ENCODE data around the gene MYRF.

The MYRF gene

GRCh38 chr11:61739413-61739812 lies 13.0 kb upstream of the MYRF start:
- Histone ChIP-seq H3K4me1 (ENCODE audit: insufficient read depth, low read length, poor library complexity, severe bottlenecking) (no peaks in the 10 kb centered on the region), H3K27me3 (ENCODE audit: insufficient read depth, low read length, poor library complexity, severe bottlenecking) (no peaks in the 10 kb centered on the region), H2AFZ (ENCODE audit: low read length) (no peak overlapping the region), H3F3A (ENCODE audit: low read depth) (no peaks in the 10 kb centered on the region), H3K9me3 (ENCODE audit: insufficient read depth, low read depth, low read length) (no peaks in the 10 kb centered on the region), H3K36me3 (ENCODE audit: insufficient read depth, low read length) (no peaks in the 10 kb centered on the region), H3K9ac (ENCODE audit: low read depth, low read length, poor library complexity, severe bottlenecking) (no peak overlapping the region), H3K79me2 (ENCODE audit: insufficient read depth, low read length) (no peaks in the 10 kb centered on the region), H3K9me2 (replicated peaks; ENCODE audit: low read depth, low read length) (no peaks in the 10 kb centered on the region), H3K4me3 (ENCODE audit: low read length, poor library complexity, severe bottlenecking) (no peak overlapping the region), H3K4me2 (ENCODE audit: low read depth, low read length, poor library complexity, severe bottlenecking) (no peak overlapping the region), H4K20me1 (ENCODE audit: insufficient read depth, low read length, poor library complexity, severe bottlenecking) (no peaks in the 10 kb centered on the region)
- TF ChIP-seq, protein P1, sequence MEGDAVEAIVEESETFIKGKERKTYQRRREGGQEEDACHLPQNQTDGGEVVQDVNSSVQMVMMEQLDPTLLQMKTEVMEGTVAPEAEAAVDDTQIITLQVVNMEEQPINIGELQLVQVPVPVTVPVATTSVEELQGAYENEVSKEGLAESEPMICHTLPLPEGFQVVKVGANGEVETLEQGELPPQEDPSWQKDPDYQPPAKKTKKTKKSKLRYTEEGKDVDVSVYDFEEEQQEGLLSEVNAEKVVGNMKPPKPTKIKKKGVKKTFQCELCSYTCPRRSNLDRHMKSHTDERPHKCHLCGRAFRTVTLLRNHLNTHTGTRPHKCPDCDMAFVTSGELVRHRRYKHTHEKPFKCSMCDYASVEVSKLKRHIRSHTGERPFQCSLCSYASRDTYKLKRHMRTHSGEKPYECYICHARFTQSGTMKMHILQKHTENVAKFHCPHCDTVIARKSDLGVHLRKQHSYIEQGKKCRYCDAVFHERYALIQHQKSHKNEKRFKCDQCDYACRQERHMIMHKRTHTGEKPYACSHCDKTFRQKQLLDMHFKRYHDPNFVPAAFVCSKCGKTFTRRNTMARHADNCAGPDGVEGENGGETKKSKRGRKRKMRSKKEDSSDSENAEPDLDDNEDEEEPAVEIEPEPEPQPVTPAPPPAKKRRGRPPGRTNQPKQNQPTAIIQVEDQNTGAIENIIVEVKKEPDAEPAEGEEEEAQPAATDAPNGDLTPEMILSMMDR (conservative IDR thresholded peaks at IDR 0.05; ENCODE audit: low read length), result no peak
- TF ChIP-seq EZH2phosphoT487 (IDR thresholded peaks at IDR 0.05; ENCODE audit: borderline replicate concordance), result no peak

DNA sequence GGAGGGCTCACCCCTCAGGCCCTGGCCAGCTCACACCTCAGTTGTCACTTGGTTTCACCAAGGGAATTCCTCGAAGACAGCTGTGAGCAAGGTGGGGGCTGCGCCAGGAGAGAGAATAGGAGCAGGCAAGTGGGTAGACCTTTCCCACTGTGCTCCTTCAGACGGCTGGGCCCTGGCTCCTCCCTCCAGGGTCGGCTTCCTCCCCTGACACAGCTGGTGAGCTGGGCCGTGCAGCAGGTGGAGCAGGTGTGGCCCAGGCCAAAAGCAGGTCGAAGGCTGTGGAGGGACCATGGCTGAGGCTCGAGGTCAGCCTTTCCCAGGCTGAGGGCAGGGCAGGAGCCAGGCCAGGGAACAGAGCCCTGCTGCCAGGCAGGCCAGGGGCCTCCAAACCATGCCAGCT lies 12.5 kb upstream of the MYRF start:
- H3K79me2 ChIP-seq (ENCODE audit: insufficient read depth, low read length), result no peaks in the 10 kb centered on the region
- no peaks in the 10 kb centered on the region for H3K9me2 ChIP-seq (replicated peaks; ENCODE audit: low read depth, low read length)
- no peak overlapping the region for H3K4me2 ChIP-seq (ENCODE audit: low read depth, low read length, poor library complexity, severe bottlenecking)
- H3K9me3 ChIP-seq (ENCODE audit: insufficient read depth, low read depth, low read length), result no peaks in the 10 kb centered on the region
- H3K27me3 ChIP-seq (ENCODE audit: insufficient read depth, low read length, poor library complexity, severe bottlenecking), result no peaks in the 10 kb centered on the region
- H4K20me1 ChIP-seq (ENCODE audit: insufficient read depth, low read length, poor library complexity, severe bottlenecking), result no peaks in the 10 kb centered on the region
- H3K4me3 ChIP-seq (ENCODE audit: low read length, poor library complexity, severe bottlenecking), result no peak overlapping the region
- no peaks in the 10 kb centered on the region for H3K36me3 ChIP-seq (ENCODE audit: insufficient read depth, low read length)
- no peak for TF ChIP-seq EZH2phosphoT487 (IDR thresholded peaks at IDR 0.05; ENCODE audit: borderline replicate concordance)
- TF ChIP-seq, protein P1 (conservative IDR thresholded peaks at IDR 0.05; ENCODE audit: low read length), result no peak
- no peak overlapping the region for H3K9ac ChIP-seq (ENCODE audit: low read depth, low read length, poor library complexity, severe bottlenecking)
- no peaks in the 10 kb centered on the region for H3F3A ChIP-seq (ENCODE audit: low read depth)
- H2AFZ ChIP-seq (ENCODE audit: low read length), result no peak overlapping the region
- H3K4me1 ChIP-seq (ENCODE audit: insufficient read depth, low read length, poor library complexity, severe bottlenecking), result no peaks in the 10 kb centered on the region

DNA sequence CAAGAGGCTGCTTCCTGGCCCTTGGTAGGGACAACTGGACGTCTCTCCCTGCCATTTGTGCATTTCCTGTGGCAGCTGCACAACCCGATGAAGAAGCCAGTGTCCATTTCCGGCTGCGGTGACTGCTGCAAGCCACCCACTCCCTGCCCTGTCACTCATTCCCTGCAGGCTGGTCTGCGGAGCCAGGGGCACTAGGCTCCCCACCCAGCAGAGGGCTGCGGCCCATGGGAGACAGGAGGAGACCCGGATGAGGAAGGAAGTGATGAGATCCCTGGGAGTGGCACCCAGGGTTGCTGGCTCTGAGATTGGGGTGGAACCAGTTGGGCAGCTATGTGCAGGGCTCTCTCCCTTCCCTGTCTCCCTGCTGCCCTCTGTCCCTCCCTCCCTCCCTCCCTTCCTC lies 10.0 kb upstream of the MYRF start:
- no peaks in the 10 kb centered on the region for H3K27me3 ChIP-seq (ENCODE audit: insufficient read depth, low read length, poor library complexity, severe bottlenecking)
- H3K4me2 ChIP-seq (ENCODE audit: low read depth, low read length, poor library complexity, severe bottlenecking), result no peak overlapping the region
- H3K9me2 ChIP-seq (replicated peaks; ENCODE audit: low read depth, low read length), result no peaks in the 10 kb centered on the region
- H3K9ac ChIP-seq (ENCODE audit: low read depth, low read length, poor library complexity, severe bottlenecking), result no peak overlapping the region
- no peak overlapping the region for H3K4me3 ChIP-seq (ENCODE audit: low read length, poor library complexity, severe bottlenecking)
- no peaks in the 10 kb centered on the region for H4K20me1 ChIP-seq (ENCODE audit: insufficient read depth, low read length, poor library complexity, severe bottlenecking)
- no peak overlapping the region for H2AFZ ChIP-seq (ENCODE audit: low read length)
- H3K9me3 ChIP-seq (ENCODE audit: insufficient read depth, low read depth, low read length), result no peaks in the 10 kb centered on the region
- no peaks in the 10 kb centered on the region for H3K36me3 ChIP-seq (ENCODE audit: insufficient read depth, low read length)
- TF ChIP-seq, protein P1 (conservative IDR thresholded peaks at IDR 0.05; ENCODE audit: low read length), result no peak
- TF ChIP-seq EZH2phosphoT487 (IDR thresholded peaks at IDR 0.05; ENCODE audit: borderline replicate concordance), result no peak
- H3K4me1 ChIP-seq (ENCODE audit: insufficient read depth, low read length, poor library complexity, severe bottlenecking), result no peaks in the 10 kb centered on the region
- no peaks in the 10 kb centered on the region for H3K79me2 ChIP-seq (ENCODE audit: insufficient read depth, low read length)
- no peaks in the 10 kb centered on the region for H3F3A ChIP-seq (ENCODE audit: low read depth)
